ENCODE results near the gene PTX4.

PTX4 gene

DNA sequence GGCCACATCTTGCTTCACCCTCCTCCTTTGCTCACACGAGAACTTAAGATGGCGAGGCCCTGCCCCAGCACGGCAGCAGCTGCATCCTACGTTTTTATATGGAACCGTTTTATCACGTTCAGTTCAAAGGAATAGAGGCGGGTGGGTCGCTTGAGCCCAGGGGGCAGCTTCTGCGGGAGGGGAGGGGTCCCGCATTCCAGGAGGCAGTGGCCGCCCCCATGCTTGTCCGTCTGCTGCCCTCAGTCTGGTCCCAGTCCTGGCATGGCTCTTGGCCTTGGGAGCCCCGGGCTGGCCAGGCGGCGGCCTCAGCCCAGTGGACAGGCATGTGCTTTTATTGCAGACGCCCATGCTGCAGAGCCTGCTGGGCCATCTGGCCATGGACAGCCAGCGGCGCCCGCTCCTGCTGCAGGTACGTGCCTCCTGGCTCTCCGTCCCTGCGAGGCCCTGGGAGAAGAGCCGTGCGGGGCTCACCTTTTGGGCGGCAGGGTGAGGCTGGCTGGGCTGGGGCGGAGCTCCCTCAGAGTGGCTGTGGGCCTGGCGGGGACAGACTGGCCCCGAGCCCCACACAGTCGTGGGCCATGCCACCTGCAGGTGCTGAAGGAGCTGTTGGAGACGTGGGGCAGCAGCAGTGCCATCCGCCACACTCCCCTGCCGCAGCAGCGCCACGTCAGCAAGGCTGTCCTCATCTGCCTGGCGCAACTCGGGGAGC, 11.2 kb upstream of the PTX4 start:
- DNase-seq: no peak

GRCh38 chr16:1498899-1499676, 10.3 kb upstream of the PTX4 start:
- no peak for DNase-seq

GRCh38 chr16:1497014-1497598, 8.4 kb upstream of the PTX4 start:
- no peak for DNase-seq

GRCh38 chr16:1496464-1496863, 7.7 kb upstream of the PTX4 start:
- DNase-seq: no peak

GRCh38 chr16:1495889-1496262, 7.1 kb upstream of the PTX4 start:
- no peak for DNase-seq

GRCh38 chr16:1495211-1495888, 6.6 kb upstream of the PTX4 start:
- no peak for DNase-seq

GRCh38 chr16:1494711-1495110, 6.0 kb upstream of the PTX4 start:
- no peak for DNase-seq

GRCh38 chr16:1494129-1494640, 5.4 kb upstream of the PTX4 start:
- DNase-seq: no peak

GRCh38 chr16:1493746-1494094, 5.0 kb upstream of the PTX4 start:
- DNase-seq: no peak

GRCh38 chr16:1492923-1493745, 4.4 kb upstream of the PTX4 start, which contains the start of gene TELO2:
Gene TELO2 (plus strand): TSS chr16:1493360. CDS start chr16:1494282, 922 bp downstream.
- peak; percentile 77 for DNase-seq

- DNase-seq: no peak
Measured at GRCh38 chr16:1492082-1492922, 3.6 kb upstream of the PTX4 start.

DNA sequence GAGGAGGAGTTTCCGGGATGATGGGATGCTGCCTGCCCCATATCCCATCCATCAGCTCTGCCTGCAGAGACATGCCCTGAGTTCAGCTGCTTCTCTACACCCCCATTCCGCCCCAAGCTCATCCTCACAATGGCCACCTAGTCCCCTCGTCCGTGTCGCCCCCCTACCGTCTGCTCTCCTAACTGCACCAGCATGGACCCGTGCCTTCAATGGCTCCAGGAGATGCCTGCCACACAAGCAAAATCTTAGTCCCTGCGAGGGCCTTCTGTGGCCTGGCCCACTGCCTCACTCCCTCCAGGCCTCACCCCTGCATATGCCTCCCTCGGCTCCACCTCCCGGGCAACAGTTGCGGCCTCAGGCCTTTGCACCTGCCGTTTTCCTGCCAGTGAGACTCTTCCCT, 2.6 kb upstream of the PTX4 start:
- DNase-seq: no peak

- no peak for DNase-seq
Measured at GRCh38 chr16:1489077-1489476, 333 bp upstream of the PTX4 start.

- no peak for DNase-seq
Measured at GRCh38 chr16:1488054-1488601, 616 bp downstream of the PTX4 start.

DNA sequence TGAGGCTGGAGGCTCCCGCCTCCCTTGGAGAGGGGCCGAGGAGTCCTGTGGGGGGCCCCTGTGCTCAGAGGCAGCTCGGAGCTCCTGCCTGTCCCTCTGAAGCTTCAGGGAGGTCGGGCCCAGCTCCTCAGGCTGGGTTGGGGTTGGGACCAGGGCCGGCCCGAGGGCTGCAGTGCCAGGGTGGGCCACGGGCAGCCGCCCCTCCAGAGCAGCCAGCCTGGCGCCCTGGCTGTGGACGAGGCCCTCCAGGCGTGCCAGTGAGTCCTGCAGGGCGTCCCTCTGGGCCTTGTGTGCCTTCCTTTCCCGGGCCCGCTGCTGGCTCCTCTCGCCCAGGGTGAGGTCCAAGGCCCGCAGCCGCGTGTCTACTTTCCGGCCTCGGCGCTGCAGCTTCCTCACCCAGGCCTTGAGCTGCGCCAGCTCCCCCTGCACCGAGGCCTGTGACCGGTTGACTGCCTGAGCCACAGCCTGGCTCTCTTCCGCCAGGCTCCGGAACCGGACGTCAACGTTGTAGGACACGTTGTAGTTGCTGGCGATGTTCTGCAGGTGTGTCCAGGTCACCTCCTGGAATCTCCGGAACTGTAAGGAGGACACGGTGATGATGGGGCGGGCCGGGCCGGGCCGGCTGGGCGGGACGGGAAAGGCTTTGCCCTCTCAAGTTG, 1.2 kb downstream of the PTX4 start:
- no peak for DNase-seq

DNA sequence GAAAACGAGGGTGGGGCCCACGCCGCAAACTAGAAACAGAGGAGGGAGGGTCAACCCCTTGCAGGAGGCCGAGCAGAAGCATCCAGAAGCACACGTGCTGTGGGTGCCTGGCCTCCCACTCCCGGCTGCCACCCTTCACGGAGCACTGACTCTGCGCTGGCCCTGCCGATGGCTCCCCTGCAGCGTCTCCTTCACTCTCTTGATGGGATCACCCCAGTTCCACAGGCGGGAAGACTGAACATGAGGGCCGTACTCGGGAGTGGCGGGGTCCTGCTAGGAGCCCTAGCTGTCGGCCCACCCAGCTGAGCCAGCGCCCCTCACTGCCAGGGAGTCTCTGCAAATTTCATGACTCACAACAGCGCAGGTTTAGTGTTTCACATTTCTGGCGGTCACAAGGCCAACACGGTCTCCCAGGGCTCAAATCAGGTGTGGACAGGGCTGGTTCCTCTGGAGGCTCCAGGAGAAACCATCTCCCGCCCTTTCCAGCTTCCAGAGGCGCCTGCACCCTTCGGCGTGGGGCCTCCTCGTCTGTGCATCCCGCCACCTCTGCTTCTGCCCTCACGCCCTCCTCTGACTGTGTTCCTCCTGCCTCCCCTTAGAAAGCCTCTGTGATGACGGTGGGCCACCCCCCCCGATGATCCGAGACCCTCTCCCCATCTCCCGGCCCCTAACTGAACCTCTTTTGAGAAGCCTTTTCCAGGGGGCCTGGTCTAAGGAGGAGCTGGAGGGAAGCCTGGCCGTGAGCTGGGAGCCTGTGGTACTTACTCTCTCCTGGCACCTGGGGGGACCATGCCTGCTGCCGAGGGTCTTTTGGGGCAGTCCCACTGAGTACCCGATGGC, 2.0 kb downstream of the PTX4 start:
- DNase-seq: no peak

DNA sequence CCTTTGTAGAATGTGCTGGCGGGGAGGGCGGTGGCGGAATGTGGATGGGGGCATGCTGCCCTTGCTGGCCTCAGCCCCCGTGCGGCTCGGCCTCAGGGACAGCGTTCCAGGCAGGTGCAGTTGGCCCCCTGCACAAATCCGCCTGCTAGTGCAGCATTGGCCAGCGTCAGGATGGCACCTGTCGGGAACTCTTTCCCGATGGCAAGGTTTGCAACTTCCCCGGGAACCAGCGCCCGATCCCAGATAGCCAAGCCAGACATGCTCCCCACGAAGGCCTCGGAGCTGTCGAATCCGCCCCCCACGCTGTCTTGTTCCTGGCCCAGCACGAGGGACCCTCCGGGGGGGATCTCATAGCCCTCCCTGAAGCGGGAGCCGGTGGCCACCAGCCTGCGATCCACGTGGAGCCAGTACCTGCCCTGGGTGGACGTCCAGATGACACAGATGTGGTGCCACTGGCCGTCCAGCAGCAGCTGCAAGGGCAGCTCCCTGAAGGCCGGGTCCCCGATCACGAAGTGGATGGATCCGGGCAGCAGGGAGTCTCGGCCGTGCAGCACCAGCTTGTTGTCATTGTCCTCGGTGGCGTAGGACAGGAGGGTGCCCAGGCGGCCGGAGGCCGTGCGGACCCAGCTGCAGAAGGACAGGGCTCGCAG, 2.8 kb downstream of the PTX4 start:
- DNase-seq: no peak

DNA sequence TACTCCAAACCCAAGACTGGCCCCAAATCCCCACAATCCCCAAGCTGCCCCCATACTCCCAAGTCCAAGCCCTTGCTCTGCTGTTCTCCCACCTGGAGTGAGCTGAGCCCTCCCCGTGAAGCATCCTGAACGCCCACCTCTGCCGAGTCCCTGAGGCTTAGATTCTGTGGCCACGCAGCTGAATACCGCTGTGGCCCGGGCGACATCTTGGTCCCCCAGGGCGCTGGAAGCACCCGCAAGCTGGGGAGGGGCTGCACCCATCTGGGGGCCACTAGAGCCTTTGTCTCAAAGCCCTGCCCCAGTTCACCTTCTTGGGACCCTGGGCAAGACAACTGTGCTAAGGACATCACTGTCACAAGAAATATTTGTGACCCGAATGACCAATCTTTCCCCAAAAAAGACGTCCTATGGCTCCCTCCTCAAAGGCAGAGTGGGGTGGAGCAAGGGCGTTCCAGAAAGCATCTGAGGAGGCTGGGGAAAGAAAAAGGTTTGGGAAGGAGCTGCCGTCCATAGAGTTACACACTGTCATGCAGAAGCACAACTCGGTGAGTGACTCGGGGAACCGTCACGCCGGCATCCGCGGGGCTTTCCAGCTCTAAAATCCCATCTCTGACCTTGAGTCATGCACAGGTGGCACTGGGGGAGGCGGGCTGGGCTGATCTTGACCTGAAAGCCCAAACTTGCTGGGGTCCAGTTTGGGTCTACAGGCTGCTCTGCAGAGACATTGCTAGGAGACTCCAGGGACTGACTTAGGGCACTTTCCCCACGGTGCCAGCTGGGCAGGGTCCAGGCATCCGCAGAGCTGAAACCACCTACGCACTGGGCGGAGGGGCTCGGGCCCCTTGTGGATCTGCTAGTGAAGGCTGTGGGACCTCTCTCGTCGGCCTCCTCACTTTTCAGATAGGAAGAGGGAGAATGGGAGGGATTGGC, 6.6 kb downstream of the PTX4 start:
- DNase-seq: no peak

Data from NCI-H1092 (cell line).